Measurements from ENCODE around the gene NPAS3. TPM values are rescaled to one million over a fixed set of nuclear protein-coding genes. Genes with fewer than 3 reads are reported as not detected.

NPAS3 gene
- total RNA-seq, 1 donor from 2014 or later, result 5.2 TPM

- Mint-ChIP-seq H3K27ac (no peak overlapping the region), H3K4me1 (no peaks in the 10 kb centered on the region), H3K4me3 (no peak overlapping the region), H3K9me3 (peaks cover 4% of the 10 kb centered on the region), H3K27me3 (ENCODE audit: low read depth) (peaks cover 22% of the 10 kb centered on the region), H3K36me3 (no peaks in the 10 kb centered on the region)
- no peak for TF ChIP-seq CTCF (IDR thresholded peaks at IDR 0.05; ENCODE audit: unreplicated experiment)
- DNase-seq (ENCODE audit: low spot score in 2 of 2, unreplicated experiment in 2 of 2), result no peak
Measured at GRCh38 chr14:32920696-32921276, 17.9 kb upstream of the NPAS3 start.

- H3K36me3 Mint-ChIP-seq, result no peaks in the 10 kb centered on the region
- no peak for TF ChIP-seq CTCF (IDR thresholded peaks at IDR 0.05; ENCODE audit: unreplicated experiment)
- no peak overlapping the region for H3K27ac Mint-ChIP-seq
- peaks cover 38% of the 10 kb centered on the region for H3K27me3 Mint-ChIP-seq (ENCODE audit: low read depth)
- H3K4me3 Mint-ChIP-seq, result no peak overlapping the region
- no peaks in the 10 kb centered on the region for H3K4me1 Mint-ChIP-seq
- peaks cover 4% of the 10 kb centered on the region for H3K9me3 Mint-ChIP-seq
- DNase-seq (ENCODE audit: low spot score in 2 of 2, unreplicated experiment in 2 of 2), result no peak
Measured at GRCh38 chr14:32925439-32925838, 13.2 kb upstream of the NPAS3 start.

GRCh38 chr14:32932302-32932913 is 6.3 kb upstream of the NPAS3 start:
- H3K9me3 Mint-ChIP-seq, result no peaks in the 10 kb centered on the region
- TF ChIP-seq CTCF (IDR thresholded peaks at IDR 0.05; ENCODE audit: unreplicated experiment), result no peak
- no peak for DNase-seq (ENCODE audit: low spot score in 2 of 2, unreplicated experiment in 2 of 2)
- H3K4me1 Mint-ChIP-seq, result peaks cover 24% of the 10 kb centered on the region
- no peak overlapping the region for H3K27ac Mint-ChIP-seq
- peaks cover 88% of the 10 kb centered on the region for H3K27me3 Mint-ChIP-seq (ENCODE audit: low read depth)
- H3K36me3 Mint-ChIP-seq, result no peaks in the 10 kb centered on the region
- H3K4me3 Mint-ChIP-seq, result peak overlapping the region; percentile 76

GRCh38 chr14:32932914-32933628 is 5.6 kb upstream of the NPAS3 start:
- peak in 1 of 2 experiments; percentile 43 for DNase-seq (ENCODE audit: low spot score in 2 of 2, unreplicated experiment in 2 of 2)
- no peaks in the 10 kb centered on the region for H3K9me3 Mint-ChIP-seq
- H3K4me1 Mint-ChIP-seq, result peaks cover 25% of the 10 kb centered on the region
- no peak for TF ChIP-seq CTCF (IDR thresholded peaks at IDR 0.05; ENCODE audit: unreplicated experiment)
- H3K4me3 Mint-ChIP-seq, result peak overlapping the region; percentile 76
- H3K27me3 Mint-ChIP-seq (ENCODE audit: low read depth), result peaks cover 92% of the 10 kb centered on the region
- no peaks in the 10 kb centered on the region for H3K36me3 Mint-ChIP-seq
- H3K27ac Mint-ChIP-seq, result no peak overlapping the region

GRCh38 chr14:32933629-32934072 is 5.0 kb upstream of the NPAS3 start:
- peak overlapping the region; percentile 76 for H3K4me3 Mint-ChIP-seq
- H3K36me3 Mint-ChIP-seq, result no peaks in the 10 kb centered on the region
- TF ChIP-seq CTCF (IDR thresholded peaks at IDR 0.05; ENCODE audit: unreplicated experiment), result peak; percentile 42
- H3K27ac Mint-ChIP-seq, result no peak overlapping the region
- DNase-seq (ENCODE audit: low spot score in 2 of 2, unreplicated experiment in 2 of 2), result no peak
- H3K4me1 Mint-ChIP-seq, result peaks cover 27% of the 10 kb centered on the region
- H3K9me3 Mint-ChIP-seq, result no peaks in the 10 kb centered on the region
- H3K27me3 Mint-ChIP-seq (ENCODE audit: low read depth), result peaks cover 93% of the 10 kb centered on the region

All from mesothelial cell of epicardium (in vitro differentiated cells).